GM18498 (cell line): ENCODE measurements around the gene LSAMP.
"Not testable (repeated sequence)": the region's sequence is repeated elsewhere in the genome, so short reads cannot be mapped to it uniquely, and the experiment has no call there.

Experiments used
- ATAC-seq: cut with Tn5 transposase; IDR thresholded peaks from one replicate; pipeline ENCODE4 v1.9.1; 2021; ENCODE audit warnings: mild to moderate bottlenecking, moderate library complexity; ENCODE audit not compliant: unreplicated experiment

LSAMP gene

DNA sequence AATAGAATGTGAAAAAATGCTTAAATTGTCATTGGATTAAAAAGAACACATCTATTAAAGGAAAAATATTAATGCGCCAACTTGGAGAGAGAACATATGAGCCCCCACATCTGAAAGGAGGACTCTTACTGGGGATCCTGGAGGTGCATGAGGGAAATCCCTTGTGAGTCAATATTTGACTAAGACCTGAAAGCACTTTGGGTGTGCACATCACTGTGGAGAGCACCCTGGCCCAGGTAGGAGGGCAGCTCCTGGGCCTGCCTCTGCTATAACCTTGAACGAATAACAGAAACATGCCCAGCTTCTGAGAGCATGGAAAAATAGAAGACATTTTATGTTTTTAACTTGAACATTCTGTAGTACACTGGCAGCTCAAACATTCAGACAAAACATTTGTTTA, 622.2 kb downstream of the LSAMP start:
- ATAC-seq, result no peak

DNA sequence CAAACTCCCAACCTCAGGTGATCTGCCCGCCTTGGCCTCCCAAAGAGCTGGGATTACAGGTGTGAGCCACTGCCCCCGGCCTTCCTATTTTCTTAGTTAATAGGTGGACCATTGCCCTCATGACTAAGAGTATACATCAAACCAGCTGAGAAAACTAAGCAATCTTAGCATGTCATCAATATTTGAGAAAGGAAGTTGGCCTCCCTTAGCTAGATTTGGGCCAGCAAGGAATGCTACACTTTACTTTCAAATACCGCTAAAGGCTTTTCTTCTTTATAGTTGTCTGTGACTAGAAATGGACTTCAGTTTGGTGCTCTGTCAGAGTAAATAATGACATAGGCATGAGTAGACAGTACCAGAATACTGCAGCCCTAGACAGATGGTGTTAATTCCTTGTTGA, 622.7 kb downstream of the LSAMP start:
- no peak for ATAC-seq

DNA sequence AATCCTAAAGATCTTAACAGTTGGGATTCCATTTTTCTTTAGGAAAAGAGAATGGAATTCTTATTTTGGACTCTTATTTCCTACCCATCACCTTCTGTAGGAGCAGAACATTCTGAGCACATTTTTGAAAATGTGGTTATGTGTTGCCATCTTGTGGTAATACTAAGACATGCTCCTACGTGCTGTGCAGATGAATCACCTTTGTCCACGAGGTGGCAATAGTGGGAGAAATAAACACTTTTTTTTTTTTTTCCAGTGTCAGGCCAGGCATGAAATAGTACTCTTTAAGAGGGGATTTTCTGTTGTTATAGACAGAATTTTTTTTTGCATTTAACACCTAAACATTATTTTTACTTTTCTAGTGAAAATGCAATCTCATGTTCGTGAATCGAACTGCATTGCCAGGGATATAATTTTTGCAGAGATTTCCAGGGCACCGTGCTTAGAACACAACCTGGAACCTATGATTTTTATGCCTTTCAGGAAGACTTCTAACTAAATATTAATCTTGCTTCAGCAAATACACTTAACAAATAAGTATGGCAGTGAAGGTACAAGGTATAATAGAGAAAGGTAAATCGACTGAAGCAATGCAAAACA, 625.4 kb downstream of the LSAMP start:
- peak; percentile 90 for ATAC-seq

DNA sequence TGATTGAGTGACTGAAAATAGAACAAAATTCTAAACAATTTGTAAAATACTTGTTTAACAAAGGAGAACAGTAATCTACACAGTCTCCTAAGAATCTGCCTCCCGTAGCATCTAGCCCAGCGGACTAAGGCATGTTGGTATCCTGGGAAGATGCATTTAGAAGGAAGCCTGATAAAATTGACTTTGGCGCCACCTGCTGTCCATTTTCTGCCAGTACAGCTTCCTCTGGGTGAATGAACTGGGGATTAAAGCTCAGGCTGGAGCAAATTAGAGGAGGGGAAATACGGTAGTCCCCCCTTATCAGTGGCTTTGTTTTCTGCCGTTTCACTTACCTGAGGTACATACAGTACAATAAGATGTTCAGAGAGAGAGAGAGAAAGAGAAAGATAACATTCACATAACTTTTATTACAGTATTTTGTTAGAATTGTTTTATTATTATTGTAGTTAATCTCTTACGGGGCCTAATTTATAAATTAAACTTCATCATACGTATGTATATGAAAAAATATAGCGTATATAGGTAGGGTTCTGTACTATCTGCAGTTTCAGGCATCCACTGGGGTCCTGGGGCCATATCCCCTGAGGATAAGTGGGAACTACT, 630.4 kb downstream of the LSAMP start:
- no peak for ATAC-seq

DNA sequence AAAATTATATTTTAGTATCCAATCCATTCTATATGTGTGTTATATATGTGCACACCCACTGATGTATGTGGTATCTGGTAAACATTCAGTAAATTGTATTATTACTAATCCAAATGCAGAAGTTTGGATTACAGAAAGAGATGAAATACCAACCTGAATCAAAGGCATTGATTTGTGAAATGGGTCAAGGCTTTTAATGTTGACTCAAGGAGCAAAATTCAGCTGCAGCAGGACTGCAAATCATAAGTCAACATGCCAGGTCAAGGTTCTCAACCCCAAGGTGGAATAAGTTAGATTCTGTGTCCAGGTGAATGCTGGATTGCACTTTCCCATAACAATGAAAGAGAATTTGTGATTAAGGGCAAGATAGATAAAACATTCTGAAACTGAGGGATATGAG, 631.3 kb downstream of the LSAMP start:
- no peak for ATAC-seq

DNA sequence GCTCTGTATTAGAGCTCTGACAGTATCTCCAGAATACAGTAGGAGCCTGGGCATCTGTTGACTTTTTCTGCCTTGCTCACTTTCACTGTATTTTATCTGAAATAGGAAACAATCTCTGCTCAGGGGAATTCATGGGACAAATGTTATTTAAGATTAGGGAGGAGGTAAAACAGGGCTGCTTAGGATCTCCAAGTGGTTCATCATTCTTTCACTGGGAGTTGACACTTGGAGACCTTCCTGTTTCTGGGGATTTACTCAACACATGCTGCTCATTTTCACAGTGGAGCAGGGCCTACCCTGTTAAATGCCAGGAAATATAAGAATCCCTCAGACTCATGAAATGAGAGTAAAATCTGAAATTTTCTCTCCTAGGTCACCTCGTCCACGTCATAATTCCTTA, 636.5 kb downstream of the LSAMP start:
- ATAC-seq, result no peak

DNA sequence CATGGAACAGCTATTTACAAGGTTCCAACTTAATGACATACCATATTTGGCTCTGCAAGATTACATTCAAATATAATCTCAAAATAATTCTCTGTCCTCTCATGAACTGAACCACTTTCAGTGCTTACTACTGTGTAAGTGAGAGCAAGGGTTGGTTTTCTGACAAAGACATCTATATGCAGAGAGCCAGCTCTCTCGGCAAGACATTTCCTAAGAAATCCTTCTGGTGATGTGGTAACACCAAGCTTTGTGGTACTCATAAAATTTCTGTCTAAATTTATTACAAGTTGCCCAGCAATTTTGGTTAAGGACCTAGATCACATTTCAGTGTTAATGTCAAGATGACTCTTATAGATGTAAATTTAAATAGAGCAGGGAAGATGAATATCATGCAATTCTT, 637.0 kb downstream of the LSAMP start:
- ATAC-seq, result no peak

DNA sequence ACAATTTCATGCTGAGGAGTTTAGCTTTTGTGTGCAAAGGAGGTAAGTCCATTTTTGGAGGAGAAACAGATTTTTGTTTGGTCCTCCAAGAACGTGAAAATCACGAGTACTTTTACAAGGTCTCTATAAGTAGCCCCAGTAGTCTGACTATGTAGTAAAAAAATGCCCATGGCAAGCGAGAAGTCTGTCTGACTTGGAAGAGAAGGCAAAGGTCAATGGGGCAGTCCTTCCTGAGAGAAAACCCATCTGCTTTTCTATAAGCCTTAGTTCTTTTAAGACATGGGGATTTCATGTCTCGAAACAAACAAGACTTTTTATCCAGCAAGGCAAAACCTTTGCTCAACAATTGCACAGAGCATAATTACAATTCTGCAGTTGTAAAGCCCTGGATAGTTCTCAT, 638.8 kb downstream of the LSAMP start:
- ATAC-seq, result no peak

DNA sequence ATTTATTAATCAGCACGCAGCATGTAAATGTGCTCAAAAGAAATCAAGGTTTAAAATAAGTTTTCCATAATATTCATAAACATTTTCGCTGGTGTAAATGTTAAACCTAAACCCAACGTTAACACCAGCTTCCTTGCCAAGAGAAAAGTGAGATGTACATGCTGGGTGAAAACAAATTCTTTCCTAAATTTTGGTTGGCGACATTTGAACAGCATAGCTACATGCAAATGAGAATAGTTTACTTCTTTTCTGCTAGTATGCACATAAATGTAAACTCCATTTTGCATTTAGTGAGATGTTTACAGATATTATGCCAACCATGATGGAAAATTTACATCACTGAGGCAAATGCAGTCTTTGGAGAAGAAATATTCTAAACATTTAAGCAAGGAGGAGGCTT, 639.8 kb downstream of the LSAMP start:
- no peak for ATAC-seq

DNA sequence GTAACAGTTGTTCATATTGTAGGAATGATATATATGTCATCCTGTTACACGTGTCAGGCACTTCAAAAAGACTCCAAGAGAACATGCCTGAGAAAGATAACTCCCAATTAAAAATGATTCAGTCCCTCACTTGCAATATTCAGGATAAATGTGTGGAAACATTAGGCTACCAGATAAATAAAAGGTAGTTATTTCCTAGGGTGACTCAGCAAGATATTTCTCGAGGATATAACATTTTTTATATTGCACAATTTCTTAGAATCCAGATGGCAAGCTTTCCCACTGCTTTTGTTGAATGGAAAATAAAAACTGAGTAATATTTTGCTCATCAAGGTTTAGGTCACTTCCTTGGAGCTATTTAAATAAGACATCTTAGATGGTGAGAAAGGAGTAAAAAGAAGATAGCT, 640.6 kb downstream of the LSAMP start:
- ATAC-seq, result no peak

DNA sequence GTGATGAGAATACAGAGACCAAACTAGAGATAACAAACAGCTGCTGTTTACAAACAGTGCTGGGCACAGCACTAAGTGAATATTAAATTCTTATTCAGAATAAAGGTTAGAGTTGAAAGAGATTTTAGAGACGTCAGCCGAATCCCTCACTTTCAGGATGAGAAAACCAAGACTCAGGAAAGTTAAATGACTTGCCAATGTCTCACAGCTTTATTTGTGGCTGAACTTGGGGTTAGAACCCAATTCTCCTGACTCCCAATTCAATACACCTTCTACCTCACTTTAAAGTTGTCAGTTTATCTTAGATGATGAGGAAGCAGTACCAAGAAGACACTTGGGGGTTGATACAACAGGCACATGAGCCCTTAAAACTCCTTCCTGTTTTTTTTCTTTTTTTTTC, 641.1 kb downstream of the LSAMP start:
- ATAC-seq, result no peak

DNA sequence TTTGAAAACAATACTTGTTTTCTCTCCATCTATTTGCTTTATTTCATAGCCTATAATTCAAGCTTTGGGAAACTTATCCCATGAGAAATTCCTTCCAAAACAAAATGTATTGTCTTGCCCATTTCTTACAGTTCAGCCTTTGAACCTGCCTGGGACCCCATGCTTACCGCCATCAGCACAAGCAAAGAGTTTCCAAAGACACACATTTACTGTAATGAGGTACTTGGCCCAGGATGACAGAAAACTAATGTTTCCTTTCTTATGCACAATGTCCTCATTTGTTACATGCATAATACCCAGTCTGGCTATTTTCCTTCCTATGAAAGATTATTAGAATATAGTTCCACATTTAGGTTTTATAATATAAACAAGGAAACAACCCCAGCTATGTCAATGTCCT, 641.6 kb downstream of the LSAMP start:
- no peak for ATAC-seq

DNA sequence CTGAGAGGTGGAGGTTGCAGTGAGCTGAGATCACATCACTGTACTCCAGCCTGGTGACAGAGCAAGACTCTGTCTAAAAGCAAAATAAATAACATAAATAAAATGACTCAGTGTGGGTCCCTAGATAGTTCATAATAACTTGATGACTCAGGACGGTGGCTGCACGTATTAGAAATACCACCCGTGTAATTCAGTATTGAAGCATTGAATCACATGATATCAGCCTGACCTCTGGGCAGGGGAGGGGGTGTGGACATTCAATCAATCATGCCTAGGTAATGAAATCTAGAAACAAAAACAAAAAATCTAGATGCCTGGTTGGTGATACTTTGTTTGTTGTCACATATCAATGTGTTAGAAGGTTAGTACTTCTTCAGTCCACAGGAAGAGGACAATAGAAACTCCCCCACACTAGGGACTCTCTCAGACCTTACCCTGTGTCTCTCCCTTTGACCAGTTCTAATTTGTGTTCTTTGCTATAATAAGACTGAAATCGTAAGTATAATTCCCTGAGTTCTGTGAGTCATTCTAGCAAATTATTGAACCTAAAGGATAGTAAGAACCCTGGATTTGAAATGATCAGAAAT, 644.7 kb downstream of the LSAMP start:
- ATAC-seq, result no peak

DNA sequence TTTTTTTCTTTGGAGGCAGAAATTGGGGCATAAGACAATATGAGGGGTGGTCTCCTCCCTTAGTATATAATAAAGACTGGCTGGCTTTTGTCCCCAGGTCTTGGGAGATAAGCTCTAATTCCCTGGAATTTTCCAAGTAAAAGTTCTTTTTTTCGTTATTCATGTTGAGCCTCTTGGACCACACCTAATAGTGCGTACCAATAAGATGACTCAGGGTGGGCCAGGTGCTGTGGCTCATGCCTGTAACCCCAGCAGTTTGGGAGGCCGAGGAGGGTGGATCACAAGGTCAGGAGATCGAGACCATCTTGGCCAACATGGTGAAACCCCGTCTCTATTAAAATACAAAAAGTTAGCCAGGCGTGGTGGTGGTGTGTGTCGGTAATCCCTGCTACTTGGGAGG, 645.2 kb downstream of the LSAMP start:
- not testable (repeated sequence) for ATAC-seq

DNA sequence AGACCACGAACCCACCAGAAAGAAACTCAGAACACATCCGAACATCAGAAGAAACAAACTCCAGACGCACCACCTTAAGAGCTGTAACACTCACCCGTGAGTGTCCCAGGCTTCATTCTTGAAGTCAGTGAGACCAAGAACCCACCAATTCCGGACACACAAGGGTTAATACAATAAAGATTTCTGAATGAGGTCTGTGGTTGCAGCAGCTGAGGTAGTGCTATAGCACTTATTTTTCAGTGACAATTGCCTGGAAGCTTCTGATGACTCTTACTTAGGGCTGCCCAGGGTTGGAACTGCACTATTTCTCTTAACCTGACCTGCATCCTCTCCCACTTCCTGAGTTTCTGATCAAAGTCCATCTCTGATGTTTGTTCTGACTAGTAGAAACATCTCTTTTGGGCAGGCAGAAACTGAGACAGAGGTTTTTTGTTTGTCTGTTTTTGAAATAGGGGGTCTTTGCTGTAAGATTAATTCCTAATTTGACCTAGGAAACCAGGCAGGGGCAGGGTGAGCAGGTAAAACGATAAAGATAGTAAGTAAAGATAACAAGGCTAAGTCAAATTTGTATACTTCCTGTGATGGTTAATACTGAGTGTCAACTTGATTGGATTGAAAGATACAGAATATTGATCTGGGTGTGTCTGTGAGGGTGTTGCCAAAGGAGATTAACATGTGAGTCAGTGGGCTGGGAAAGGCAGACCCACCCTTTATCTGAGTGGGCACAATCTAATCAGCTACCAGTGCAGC, 652.9 kb downstream of the LSAMP start:
- peak; percentile 93 for ATAC-seq

DNA sequence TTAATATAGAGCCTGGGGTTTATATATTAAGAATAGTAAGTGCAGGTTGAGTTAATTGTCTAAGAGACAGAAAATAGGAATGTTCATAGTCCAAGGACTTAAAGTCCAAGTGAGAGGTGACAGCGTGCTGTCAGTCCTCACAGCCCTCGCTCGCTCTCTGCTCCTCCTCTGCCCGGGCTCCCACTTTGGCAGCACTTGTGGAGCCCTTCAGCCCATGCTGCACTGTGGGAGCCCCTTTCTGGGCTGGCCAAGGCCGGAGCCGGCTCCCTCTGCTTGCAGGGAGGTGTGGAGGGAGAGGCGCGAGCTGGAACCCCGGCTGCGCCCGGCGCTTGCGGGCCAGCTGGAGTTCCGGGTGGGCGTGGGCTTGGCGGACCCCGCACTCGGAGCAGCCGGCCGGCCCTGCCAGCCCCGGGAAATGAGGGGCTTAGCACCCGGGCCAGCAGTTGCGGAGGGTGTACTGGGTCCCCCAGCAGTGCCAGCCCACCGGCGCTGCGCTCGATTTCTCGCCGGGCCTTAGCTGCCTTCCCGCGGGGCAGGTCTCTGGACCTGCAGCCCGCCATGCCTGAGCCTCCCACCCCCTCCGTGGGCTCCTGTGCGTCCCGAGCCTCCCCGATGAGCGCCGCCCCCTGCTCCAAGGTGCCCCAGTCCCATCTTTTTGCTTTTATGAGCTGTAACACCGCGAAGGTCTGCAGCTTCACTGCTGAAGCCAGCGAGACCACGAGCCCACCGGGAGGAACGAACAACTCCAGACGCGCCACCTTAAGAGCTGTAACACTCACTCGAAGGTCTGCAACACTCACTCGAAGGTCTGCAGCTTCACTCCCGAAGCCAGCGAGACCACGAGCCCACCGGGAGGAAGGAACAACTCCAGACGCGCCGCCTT, 653.8 kb downstream of the LSAMP start:
- not testable (repeated sequence) for ATAC-seq

DNA sequence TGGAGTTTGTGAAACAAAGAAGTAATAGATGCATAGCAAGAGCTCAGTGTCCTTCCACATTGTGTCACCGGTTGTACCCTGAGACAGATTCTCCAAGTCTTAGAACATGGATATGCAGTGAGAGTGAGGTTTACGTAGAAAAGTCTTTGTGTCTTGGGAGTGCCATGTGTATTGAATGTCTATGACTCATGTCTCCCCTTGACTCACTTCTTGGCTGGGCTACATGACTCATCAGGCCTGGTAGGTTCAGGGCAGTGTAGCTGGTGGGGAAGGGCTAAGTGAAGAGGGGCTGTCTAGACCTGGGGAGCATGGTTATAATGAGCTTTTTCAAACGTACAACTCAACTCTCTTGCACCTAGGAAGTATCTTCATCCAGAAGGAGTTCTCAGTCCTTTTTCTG, 654.5 kb downstream of the LSAMP start:
- peak; percentile 47 for ATAC-seq

DNA sequence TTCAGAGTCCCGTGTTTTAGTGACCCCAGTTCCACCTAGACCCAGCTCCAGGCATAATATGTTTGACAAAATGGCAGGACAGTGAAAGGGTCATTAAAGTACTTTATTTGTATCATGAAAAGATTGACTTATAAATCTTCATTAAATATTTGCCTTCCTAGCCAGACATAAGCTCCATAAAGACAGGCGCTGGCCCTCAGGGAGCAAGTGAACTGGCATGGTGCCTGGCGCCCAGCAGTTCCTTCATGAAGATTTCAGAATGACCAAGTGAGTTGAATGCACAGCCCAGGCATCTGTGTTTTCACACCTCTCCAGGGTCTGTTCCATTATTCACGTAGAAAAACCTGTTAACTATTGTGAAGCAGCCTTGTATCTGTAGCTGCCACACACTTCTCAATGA, 655.8 kb downstream of the LSAMP start:
- no peak for ATAC-seq

DNA sequence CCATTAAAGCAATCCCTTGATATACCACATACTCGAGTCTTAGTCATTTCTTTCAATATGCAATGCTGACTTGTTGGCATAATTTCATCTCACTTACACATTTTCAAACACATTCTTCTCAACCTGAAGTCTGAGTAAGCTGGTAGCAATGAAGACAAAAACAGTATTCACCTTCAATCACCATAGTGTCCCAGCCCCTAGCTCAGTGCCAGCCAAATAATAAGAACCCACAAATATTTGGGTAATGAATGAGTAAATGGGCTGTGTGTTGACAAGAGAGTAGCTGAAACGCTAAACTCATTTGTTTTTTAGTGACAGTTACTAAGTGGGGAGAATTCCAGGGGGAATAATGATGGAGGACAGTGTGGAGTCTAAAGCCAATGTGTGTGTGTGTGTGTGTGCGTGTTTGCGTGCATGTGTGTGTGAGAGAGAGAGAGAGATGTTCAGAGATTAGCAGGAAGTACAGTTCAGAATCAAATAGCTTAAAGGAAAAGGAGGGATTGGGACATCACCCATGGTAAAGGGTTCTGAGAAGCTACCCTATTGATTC, 656.3 kb downstream of the LSAMP start:
- no peak for ATAC-seq

DNA sequence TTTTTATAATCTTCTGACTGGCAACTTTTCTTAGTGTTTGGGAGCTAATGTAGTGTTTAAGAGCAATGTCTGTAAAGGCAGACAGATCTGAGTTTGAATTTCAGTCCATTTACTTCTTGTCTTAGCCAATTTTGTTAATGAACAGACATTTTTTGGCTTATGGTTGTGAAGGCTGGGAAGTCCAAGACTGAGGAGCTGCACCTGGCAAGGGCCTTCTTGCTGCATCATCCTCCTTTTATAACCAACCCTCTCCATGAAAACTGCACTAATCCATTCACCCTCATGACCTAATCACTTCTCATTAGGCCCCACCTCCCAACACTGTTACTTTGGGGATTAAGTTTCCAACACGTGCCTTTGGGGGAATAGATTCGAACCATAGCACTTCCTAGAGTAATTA, 657.5 kb downstream of the LSAMP start:
- ATAC-seq, result no peak

DNA sequence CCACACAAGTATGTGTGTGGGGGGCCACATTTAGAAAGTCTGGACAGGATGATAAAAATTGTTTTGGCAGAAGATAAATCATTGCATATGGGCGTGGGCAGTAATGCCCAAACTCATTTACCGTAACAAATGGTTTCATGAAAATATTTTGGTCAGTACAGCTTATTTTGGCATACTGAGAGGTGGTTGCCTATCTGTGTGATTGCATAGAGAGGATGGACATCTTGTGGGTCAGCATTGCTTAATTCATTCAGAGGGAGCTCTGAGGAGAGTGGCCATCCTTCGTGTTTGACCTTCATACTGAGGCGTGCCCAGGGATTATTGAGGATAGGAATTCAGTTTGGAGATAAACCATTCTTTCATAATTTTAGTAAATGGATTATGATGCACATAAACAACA, 659.5 kb downstream of the LSAMP start:
- no peak for ATAC-seq
